Keratinocyte (primary cell): ENCODE measurements around the gene COL16A1.

Experiments
- EZH2 ChIP-seq: IDR thresholded peaks from one replicate; pipeline ENCODE4 v1.6.1; 2012; ENCODE audit warnings: inconsistent platforms, mild to moderate bottlenecking, low read length, moderate library complexity
- TF ChIP-seq, protein P1 (sequence below), 3 experiments: IDR thresholded peaks in 1 of 3; conservative IDR thresholded peaks in 1 of 3; optimal IDR thresholded peaks in 1 of 3; 2 replicates in 2 of 3; 3 replicates in 1 of 3; pipeline versions ENCODE3 to v1.5.1; 2011; ENCODE audit warnings: low read length in 3 of 3, mild to moderate bottlenecking in 3 of 3, moderate library complexity in 2 of 3, control low read depth in 1 of 3, inconsistent platforms in 1 of 3; ENCODE audit not compliant: insufficient read depth in 2 of 3; ENCODE audit errors: extremely low read depth in 1 of 3

DNA sequence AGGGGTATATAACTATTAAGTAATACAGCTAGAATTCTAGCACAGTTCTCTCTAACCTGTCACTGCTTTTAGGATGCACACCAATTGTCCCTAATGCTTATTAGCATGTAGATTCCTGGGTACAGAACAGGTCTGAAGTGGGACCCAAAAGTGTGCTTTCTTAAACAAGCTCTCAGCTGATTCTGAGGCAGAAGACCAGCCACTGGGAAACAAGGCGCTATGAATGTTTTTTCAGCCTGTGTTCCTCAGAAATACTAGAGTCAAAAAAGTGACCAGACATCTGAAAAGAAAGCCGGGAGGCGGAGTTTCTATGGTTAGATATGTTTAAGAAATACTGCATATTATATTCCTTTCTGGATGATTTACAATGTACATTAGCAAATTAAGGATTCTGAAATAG lies 60.9 kb downstream of the COL16A1 start:
- TF ChIP-seq, protein P1, sequence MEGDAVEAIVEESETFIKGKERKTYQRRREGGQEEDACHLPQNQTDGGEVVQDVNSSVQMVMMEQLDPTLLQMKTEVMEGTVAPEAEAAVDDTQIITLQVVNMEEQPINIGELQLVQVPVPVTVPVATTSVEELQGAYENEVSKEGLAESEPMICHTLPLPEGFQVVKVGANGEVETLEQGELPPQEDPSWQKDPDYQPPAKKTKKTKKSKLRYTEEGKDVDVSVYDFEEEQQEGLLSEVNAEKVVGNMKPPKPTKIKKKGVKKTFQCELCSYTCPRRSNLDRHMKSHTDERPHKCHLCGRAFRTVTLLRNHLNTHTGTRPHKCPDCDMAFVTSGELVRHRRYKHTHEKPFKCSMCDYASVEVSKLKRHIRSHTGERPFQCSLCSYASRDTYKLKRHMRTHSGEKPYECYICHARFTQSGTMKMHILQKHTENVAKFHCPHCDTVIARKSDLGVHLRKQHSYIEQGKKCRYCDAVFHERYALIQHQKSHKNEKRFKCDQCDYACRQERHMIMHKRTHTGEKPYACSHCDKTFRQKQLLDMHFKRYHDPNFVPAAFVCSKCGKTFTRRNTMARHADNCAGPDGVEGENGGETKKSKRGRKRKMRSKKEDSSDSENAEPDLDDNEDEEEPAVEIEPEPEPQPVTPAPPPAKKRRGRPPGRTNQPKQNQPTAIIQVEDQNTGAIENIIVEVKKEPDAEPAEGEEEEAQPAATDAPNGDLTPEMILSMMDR (optimal IDR thresholded peaks at IDR 0.05 in 1 of 3, IDR thresholded peaks at IDR 0.05 in 1 of 3, conservative IDR thresholded peaks at IDR 0.05 in 1 of 3; ENCODE audit: extremely low read depth in 1 of 3, insufficient read depth in 2 of 3, low read length in 3 of 3), result no peak
- TF ChIP-seq EZH2, result no peak
